Activated CD8-positive, alpha-beta memory T cell treated with anti-CD3 and anti-CD28 coated beads, Interleukin-2, amount 50 U/mL, for 24 hours (primary cell): Measurements from ENCODE around the gene CD300A.

Source experiments
- DNase-seq: peaks from one replicate; pipeline ENCODE4 v3.0.0-alpha.2; 2020; ENCODE audit errors: extremely low read depth

The CD300A gene

DNA sequence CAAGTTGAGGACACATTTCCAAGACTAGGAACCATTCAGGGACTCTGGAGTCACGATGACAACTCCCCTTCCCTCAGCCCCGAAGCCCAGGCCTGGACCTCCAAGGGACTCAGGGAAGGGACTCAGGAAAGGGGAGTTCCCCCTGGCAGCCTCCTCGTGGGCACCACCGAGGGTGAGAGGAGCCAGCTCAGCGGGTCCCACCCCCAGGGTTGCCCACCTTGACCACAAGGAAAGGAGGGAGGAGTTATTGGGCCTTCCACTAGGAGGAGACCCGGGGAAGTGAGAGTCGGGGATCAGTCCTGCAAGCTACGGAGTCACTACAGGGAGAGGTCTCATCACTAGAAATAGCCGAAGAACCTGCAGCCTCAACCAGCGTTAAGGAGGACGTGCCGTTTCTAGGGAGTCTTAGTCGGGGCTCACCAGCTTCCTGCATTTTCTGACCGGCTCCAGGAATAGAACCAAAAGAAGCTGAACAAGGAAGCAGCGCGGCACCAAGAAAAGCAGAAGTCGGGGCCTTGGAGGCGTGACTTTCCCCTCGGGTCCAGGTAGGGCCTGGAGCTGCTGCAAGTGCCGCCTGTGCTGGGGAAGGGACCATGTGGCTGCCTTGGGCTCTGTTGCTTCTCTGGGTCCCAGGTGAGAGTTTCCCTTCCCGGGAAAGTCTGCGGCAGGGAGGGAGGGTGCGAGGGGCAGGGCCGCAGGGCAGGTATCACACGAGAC lies at the start of gene CD300A:
Gene CD300A, plus strand, starts transcription at position 524 of the 717 bp plus-strand sequence. Its CDS starts 70 bp downstream, at position 594.
- DNase-seq, result no peak

DNA sequence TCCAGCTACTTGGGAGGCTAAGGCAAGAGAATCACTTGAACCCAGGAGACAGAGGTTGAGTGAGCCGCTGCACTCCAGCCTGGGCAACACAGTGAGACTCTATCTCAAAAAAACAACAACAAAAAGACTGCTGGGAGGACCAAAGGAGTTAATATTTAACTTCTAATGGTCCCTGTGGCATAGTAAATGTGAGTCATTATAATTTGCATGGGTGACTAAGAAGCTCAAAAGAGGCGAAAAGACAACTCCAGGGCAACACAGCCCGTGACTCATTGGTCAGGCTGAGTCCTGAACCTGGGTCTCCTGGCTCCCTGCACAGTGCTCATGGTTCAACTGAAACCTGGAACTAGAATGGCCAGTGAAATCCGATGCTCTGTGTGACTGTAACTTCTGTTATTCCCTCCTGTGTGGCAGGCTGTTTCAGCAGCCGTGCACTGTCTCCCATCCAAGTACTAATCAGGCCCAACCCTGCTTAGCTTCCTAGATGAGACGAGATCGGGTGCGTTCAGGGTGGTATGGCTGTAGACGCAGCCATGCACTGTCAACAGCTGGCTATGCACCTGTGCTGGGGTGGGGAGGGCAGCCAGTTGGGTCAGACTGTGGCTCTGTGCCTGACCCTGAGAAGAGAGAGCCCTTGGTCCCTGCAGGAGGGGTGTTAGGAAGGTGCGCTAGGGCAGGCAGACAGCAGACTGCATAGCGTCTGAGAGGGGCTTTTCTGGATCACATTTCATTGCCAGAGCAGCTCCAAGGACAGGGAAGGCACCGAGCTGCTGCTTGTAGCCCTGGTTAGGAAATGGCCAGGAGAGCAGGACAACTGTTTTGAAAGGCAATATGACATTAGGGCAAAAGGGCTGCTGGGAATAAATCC lies 49.0 kb upstream of the CD300A start:
- DNase-seq, result no peak

DNA sequence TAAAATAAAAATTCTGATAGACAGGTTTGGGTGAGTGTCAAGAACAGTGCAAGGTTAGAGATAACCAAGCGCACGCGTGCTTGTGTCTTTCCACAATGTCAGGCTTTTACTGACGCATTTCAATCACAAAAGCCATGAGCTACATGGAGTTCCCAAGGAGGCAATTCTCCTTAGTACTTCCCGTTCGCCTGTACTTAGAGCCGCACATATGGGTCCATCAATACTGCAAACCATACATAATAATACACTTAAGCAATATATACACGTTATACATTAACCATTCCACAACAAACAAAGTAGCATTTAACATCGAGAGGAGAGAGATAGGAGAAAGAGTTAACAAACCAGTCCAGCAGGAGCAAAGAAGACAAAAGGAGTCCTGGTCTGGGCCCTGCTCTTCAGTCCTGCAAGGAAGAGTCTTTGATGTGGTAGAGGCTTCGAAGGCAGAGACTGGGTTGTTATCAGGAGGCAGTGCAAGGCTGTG lies 46.5 kb upstream of the CD300A start:
- no peak for DNase-seq

DNA sequence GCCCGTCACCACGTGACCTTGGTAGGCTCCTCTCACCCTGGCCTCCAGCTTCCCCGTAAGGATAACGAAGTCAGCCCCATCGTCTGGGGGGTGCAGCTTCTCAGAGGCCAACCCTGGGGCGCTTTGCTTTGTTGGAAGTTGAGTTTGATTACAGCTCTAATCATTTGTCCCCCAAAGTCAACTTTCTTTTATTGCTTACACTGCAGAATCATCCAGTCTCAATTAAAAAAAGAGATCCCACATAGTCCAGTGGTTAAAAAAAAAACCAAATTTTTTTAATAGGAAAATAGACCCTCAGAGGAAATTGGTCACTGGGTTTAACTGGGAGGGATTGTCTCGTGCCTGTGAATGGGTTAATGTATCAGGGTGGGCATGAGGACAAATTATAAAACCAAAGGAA lies 42.3 kb upstream of the CD300A start:
- DNase-seq, result no peak

DNA sequence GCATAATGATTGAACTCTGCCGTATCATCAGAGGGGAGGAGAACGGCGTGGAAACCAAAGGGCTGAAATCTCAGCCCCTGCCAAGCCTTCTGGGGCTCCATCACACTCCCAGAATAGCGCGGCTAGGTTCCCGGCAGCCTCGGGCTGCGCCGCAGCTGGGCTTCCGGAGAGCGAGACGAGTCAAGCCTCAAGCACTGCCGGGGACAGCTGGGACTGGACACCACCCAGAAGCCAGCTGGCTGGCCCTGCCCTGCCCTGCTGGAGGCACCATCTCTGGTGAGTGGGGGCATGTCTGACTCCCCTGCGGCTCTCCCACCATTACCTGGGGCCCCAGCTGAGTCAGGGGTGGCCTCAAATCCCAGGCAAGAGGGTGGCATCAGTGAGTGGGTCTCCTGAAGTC lies 41.8 kb upstream of the CD300A start:
- no peak for DNase-seq

DNA sequence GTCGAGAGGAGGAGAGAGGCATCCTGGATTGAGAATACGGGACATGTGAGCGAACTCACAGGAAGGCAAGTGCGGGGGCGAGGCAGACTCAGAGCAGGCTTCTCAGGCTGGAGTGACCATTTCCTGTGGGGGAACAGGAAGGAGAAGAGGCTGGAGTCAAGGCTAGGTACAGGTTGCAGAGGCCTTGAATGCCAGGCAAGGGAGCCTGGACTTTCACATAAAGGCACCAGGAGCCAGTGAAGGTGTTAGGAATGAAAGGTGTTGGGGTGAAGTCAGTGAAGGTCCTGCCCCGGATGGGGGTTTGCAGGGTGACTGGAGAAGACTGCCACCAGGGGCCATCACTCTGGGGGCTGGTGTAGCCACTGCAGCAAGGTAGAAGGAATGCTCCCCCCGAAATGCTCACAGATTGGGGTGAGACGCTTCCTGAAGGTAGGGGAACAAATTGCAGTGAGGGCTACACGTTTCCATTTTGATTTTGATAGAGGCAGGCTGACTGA lies 39.8 kb upstream of the CD300A start:
- no peak for DNase-seq

DNA sequence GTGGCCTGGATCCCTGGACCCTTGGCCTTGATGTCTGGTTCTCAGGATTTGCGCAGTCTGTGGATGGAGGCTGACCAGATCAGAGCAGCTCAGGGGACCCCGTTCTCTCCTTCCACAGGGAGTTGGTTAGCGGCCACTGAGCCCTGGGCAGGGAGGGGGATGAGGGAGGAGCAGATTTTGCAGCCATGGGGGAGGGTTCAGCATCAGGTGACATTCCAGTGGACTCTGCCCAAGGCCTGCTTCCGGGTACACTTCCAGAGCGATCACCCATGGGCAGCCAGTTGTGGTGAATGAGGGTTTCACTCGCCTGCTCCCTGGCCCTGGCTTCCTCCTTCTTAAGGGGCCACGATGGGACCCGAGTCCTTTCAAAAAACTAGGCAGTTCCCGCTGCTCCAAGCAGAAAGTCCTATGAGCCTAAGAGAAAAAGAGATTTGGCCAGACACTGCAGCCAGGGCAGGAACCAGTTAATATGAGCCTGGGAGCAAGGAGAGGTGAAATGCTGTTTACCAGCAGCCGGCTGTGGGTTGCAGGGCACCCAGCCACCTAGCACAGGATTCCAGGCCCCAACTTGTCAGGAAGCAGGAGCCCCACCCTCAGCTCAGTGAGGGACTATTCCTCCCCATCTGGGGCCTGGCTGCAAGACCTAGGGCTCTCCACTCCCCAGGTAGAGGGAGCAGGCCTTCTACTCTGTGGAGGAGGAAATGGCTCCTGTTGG lies 39.2 kb upstream of the CD300A start:
- no peak for DNase-seq

DNA sequence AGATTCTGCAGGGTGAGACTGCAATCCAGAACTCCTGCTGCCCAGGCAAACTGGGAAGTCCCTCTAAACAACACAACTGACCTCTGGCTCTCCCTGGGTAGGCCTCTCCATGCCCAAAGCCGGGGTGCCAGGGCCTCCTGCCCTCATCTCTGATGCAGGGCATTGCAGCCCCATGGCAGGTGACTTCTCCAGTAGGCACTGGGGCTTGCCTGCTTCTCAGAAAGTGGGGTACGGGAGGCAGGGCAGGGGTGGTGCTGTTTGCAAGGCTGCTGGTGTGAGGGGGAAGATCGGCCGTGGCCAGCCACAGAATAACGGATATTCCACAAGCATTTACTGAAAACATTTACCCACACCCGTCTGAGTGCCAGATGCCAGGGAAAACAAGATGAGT lies 38.7 kb upstream of the CD300A start:
- DNase-seq, result no peak

DNA sequence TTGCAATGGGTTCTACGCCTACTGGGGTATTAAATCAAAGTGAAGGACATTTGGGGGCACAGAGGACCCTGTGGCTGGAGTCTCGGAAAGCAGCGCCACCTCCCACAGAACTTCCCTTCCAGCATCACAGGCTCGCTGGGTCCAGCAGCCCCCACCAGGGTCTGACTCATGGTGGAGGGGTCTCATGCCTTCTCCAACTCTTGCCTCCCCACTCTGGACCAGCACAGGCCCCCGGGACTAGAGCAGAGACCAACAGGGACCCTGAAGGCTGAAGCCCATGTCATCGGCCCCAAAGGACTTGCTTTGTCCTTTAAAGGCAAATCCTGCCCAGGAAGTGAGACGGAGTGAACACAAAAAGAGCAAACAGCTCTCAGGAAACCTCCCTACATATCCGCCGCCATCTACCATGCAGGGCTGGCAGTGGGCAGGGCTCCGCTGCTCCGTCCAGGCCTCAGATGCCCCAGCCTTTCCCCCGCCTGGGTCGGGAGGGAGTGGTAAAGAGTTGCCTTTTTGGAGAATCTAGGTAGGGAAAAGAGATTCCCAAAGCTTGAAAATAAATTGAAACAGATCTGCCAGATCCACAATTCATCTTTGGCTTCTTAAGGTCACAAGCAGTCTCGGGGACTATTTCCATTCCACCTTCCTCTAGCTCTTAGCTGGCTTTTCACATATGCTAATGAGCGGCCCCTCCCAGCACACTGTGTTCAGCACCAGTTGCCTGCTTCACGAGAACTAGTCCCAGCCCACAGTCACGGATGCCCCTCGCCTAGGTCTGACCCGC lies 36.6 kb upstream of the CD300A start:
- no peak for DNase-seq

DNA sequence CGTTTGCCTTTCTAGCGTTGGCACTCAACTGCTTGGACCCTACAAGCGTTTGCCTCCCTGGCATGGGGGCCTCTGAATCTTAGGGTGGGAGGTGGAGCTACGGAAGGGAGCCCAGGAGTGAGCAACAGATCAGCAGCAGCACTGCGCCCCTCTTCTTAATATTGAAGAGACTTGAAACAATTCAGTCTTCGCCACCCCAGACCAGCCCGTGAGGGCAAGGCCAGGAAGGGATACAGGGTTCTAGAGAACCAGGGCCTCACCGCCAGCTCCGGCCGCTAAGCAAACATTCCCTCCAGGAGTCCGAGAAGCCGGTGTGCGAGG lies 36.1 kb upstream of the CD300A start:
- DNase-seq, result no peak

DNA sequence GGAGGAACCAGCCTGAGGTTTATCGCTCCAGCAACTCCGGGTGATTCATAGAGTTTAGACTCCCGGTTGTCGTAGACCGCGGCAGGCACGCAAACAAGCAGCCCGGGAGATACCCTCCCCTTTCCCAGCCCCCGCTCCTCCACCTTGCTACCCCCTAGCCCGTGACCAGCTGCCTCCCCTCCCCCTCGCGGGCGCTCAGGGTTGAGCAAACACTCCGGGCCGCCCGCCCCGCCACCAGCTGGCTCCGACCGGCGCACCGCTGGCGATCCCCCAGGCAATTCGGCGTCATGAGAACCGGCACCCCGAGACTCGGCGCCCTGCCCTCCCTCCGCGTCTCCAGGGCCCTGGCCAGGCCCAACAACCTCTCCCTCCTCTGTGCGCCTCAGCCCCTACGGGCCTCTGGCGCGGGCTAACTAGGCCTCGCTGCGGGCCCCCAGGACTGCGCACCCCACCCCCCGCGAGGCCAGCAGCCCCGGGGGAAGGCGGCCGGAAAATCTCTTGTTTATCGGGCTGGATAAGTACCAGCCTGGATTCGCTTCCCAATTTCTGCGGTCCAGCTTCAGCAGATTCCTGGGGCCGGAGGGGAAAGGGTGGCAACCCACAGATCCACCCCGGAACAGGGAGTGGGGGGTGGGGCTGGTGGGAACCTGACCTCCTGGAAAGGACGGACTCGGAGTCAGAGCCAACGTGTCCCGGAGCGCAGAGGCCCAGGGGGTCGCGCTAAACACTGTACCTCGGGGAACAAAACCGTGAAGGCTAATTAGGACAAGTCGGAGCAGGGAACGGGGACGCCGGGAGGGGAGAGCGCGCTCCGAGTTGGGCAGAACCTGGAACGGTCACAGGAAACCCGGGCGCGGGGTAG lies 35.5 kb upstream of the CD300A start:
- DNase-seq, result no peak

DNA sequence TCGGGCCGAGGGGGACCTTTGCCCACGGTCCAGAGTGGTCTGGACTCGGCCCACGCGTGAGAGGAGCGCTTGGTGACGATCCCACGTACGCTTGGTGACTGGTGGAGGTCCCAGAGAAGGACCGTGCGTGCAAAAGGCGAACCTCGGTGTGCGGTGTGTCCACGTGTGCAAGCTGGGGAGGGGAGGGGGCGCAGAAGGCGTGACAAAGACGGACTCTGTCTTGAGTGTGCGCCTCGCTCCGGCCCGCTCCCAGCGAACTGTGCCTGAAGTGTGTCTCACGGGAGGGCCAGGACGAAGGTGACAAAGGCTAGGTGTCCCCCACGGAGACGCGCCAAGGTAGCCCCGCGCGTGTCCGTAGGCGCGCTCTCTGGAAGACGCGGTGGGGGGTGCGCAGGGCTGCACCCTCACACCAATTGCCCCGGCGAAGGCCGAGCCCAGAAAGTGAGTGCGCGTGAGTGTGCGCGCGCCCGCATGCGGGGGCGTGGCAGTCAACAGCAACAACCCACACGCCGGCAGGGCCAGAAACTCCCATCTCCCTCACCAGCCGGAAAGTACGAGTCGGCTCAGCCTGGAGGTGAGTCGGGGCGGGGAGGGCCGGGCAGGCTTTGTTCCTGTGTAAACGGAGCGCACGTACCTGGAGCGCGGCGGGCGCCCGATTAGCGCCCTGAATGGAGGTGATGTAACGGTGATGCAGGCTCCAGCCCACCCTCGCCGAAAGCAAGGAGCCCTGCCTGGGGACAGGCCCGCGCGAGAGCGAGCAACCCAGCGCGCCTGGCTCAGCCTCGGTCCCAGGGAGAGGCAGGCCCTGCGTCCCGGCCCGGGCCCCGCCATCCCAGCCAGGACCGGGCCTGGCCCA lies 34.6 kb upstream of the CD300A start, which contains the start of gene GPRC5C:
Gene GPRC5C, plus strand, starts transcription at position 521 of the 856 bp plus-strand sequence. CDS start 7,689 bp downstream, outside the sequence.
- no peak for DNase-seq

DNA sequence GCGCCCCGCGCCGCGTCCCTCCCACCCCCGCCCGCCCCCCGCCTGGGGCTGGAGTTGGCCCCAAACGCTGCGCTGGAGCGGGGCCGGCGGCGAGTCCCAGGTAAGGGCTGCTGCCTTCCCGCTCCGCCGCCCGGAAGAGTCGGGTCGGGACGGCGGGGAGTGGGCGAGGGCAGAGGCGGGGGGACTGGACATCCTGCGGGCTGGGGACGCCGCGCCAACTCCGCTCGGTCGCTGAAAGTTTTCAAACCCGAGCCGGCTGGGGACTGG lies 34.1 kb upstream of the CD300A start:
- DNase-seq, result no peak

DNA sequence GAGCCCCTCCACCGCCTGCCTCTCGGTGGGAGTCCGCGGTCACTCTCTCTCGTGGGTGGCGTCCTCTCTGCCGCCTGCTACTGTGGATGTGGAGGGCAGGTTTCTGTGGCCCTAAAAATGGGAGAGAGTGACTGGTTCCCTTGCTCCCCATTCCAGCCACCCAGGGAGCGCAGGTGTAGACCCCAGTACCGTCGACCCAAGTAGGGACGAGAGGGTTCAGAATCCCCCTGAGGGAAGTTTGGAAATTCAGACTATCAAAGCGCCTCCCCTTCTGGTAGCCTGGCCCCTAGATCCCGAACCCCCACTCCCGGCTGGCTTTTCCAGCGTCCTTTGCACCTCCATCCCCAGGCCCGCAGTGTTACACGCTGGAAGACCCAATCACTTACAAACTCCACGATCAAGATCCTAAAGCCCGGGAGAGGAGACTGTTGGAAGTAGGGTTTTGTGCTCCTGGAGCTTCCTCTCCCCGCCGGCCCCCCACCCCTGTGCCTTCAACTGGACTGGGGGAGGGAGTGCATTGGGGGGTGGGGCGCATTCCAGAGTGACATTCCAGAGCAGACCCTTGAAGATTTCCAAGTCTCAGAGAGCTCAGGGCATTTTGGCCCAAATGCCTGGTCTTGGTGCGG lies 33.6 kb upstream of the CD300A start:
- DNase-seq, result no peak

DNA sequence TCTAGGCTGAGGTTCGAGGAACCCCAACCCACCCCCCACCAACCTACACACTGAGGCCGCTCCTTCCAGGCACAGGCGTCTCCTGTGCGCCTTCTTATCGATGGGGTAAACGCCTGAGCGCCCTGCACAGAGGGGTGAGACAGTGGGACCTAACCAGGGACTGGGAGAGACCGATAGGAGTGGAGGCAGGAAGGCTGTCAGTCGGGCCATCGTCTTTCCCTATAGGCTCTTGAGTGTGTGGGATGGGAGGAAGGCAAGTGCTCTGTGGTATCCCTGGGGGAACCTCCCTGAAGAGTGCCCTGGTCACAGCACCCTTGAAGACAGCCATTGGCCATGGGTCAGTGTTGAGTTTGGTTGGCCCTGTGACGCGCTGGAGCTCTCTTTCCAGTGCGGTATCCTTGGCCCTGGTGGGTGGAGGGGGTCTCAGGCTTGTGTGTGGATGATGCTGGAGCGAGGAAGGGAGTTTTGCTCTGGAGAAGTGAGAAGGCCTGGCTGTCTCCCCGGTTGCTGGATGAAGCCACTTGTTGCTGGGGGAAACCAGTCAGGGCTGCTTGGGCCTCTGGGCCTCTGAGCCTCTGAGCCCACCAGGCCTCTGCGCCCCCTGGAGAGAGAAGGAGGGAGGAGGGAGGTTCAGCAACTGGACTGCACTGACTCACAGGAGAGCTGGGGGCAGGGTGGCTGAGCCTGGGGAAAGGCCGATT lies 32.9 kb upstream of the CD300A start:
- no peak for DNase-seq

DNA sequence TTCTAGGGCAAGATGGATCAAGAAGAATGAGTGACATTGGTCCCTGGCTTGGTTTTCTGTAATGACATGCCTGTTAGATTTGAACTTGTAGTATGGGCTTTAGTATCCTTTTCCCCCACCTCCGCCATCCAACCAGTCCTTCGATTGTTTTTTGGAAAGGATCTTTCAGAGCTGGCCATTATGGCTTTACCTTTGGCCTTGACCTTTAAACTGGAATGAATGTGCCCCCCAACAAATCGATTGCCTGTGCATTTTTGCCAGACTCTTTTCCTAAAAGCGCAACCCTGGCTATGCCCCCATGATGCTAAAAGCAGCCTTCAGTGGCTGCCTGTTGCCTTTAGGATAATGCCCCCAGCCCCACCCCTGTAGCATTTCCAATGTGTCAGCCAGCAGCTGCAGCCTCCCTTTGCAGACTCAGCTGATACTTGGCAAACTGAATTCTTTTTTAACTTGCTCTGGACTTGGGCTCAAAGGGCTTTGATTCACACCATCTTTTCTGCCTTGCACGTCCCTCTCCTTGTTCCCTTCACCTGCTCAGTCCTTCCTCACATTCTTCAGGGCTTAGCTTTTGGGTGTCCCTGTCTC lies 30.6 kb upstream of the CD300A start:
- DNase-seq, result no peak

DNA sequence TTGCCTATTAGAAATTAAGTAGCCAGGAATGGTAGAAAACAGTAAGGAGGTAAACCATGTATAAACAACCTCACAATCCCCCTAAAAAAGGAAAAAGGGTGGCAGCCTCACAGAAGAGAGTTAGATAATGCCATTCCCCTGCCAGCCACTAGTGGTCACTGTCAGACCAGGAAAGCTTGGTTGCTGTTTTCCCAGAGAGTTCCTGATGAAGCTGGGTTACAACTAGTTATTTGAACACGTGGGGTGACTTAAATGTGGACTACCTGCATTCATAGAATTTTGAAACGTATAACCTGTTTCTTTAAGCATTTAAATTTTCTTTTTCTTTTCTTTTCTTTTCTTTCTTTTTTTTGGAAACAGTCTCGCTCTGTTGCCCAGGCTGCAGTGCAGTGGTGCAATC lies 28.7 kb upstream of the CD300A start:
- DNase-seq, result no peak
